ENCODE data around the gene SLC4A11.
"Not testable (repeated sequence)": the region's sequence is repeated elsewhere in the genome, so short reads cannot be mapped to it uniquely, and the experiment has no call there.

SLC4A11 gene

GRCh38 chr20:3227936-3228749 is 10.8 kb downstream of the SLC4A11 start:
- no peak for DNase-seq (ENCODE audit: low read depth)

- DNase-seq (ENCODE audit: low read depth), result no peak
Observed at GRCh38 chr20:3227506-3227905, 11.5 kb downstream of the SLC4A11 start.

GRCh38 chr20:3226864-3227263 is 12.1 kb downstream of the SLC4A11 start:
- DNase-seq (ENCODE audit: low read depth), result no peak

- no peak for DNase-seq (ENCODE audit: low read depth)
Observed at GRCh38 chr20:3226093-3226492, 12.9 kb downstream of the SLC4A11 start.

GRCh38 chr20:3224681-3225421 is 14.1 kb downstream of the SLC4A11 start:
- no peak for DNase-seq (ENCODE audit: low read depth)

GRCh38 chr20:3223994-3224680 is 14.9 kb downstream of the SLC4A11 start:
- no peak for DNase-seq (ENCODE audit: low read depth)

- no peak for DNase-seq (ENCODE audit: low read depth)
Observed at GRCh38 chr20:3223651-3223993, 15.4 kb downstream of the SLC4A11 start.

GRCh38 chr20:3222635-3223600 is 16.1 kb downstream of the SLC4A11 start:
- DNase-seq (ENCODE audit: low read depth), result no peak

GRCh38 chr20:3221398-3222226 is 17.4 kb downstream of the SLC4A11 start:
- no peak for DNase-seq (ENCODE audit: low read depth)

- DNase-seq (ENCODE audit: low read depth), result peak; percentile 68
Observed at GRCh38 chr20:3218307-3218988, 20.5 kb downstream of the SLC4A11 start.

- DNase-seq (ENCODE audit: low read depth), result not testable (repeated sequence)
Observed at GRCh38 chr20:3215359-3215917, 23.6 kb downstream of the SLC4A11 start.

GRCh38 chr20:3213226-3213625 is 25.8 kb downstream of the SLC4A11 start:
- DNase-seq (ENCODE audit: low read depth), result no peak

GRCh38 chr20:3210346-3210745 is 28.6 kb downstream of the SLC4A11 start:
- no peak for DNase-seq (ENCODE audit: low read depth)

- no peak for DNase-seq (ENCODE audit: low read depth)
Observed at GRCh38 chr20:3209946-3210317, 29.1 kb downstream of the SLC4A11 start.

- DNase-seq (ENCODE audit: low read depth), result peak; percentile 51
Observed at GRCh38 chr20:3209257-3209945, 29.6 kb downstream of the SLC4A11 start, which contains the start of gene ITPA. ITPA (plus strand) TSS chr20:3209498; CDS start chr20:3209552, 54 bp downstream.

- no peak for DNase-seq (ENCODE audit: low read depth)
Observed at GRCh38 chr20:3208786-3209256, 30.2 kb downstream of the SLC4A11 start.

GRCh38 chr20:3204124-3204794 is 34.7 kb downstream of the SLC4A11 start, which contains the start of gene DDRGK1:
DDRGK1 (minus strand) TSS chr20:3204682; CDS start chr20:3204627, 55 bp downstream.
- DNase-seq (ENCODE audit: low read depth), result peak; percentile 88

Data from activated T-cell treated with anti-CD3 and anti-CD28 coated beads for 24 hours (primary cell).